Fibroblast of upper back skin (primary cell): ENCODE data around the gene CHCHD4.
"Not testable (repeated sequence)": the region's sequence is repeated elsewhere in the genome, so short reads cannot be mapped to it uniquely, and the experiment has no call there.

Source experiments
- DNase-seq: peaks from one replicate; pipeline ENCODE4 v3.0.0-alpha.2; 2013

CHCHD4 gene

GRCh38 chr3:14118400-14119381 lies 6.0 kb downstream of the CHCHD4 start:
- DNase-seq: no peak

GRCh38 chr3:14117468-14118399 lies 6.9 kb downstream of the CHCHD4 start:
- no peak for DNase-seq

- DNase-seq: no peak
Measured at GRCh38 chr3:14113965-14114635, 10.6 kb downstream of the CHCHD4 start.

GRCh38 chr3:14110699-14111098 lies 14.0 kb downstream of the CHCHD4 start:
- DNase-seq: no peak

GRCh38 chr3:14109821-14110220 lies 14.8 kb downstream of the CHCHD4 start:
- not testable (repeated sequence) for DNase-seq

- no peak for DNase-seq
Measured at GRCh38 chr3:14097616-14098391, 26.9 kb downstream of the CHCHD4 start.

GRCh38 chr3:14096742-14097141 lies 27.9 kb downstream of the CHCHD4 start:
- DNase-seq: no peak

- DNase-seq: no peak
Measured at GRCh38 chr3:14093831-14094230, 30.8 kb downstream of the CHCHD4 start.

- DNase-seq: no peak
Measured at GRCh38 chr3:14092464-14092863, 32.2 kb downstream of the CHCHD4 start.

GRCh38 chr3:14091959-14092358 lies 32.7 kb downstream of the CHCHD4 start:
- DNase-seq: not testable (repeated sequence)

GRCh38 chr3:14087461-14087860 lies 37.2 kb downstream of the CHCHD4 start:
- not testable (repeated sequence) for DNase-seq

GRCh38 chr3:14082108-14082657 lies 42.5 kb downstream of the CHCHD4 start:
- DNase-seq: no peak

GRCh38 chr3:14077310-14077709 lies 47.4 kb downstream of the CHCHD4 start:
- no peak for DNase-seq

GRCh38 chr3:14075233-14075632 lies 49.4 kb downstream of the CHCHD4 start:
- not testable (repeated sequence) for DNase-seq

- no peak for DNase-seq
Measured at GRCh38 chr3:14064910-14065309, 59.8 kb downstream of the CHCHD4 start.

- DNase-seq: no peak
Measured at GRCh38 chr3:14063152-14063551, 61.5 kb downstream of the CHCHD4 start.
